Fibroblast of pulmonary artery (primary cell): Measurements from ENCODE around the gene GPR183.

Source experiments
- DNase-seq: peaks from one replicate; pipeline ENCODE4 v3.0.0-alpha.2; 2010; ENCODE audit warnings: low read depth
- H3K4me3 ChIP-seq: replicated peaks from 2 replicates; pipeline ENCODE4 v1.5.1; 2011; ENCODE audit warnings: low read depth, mild to moderate bottlenecking, control low read depth, low read length, moderate library complexity
- CTCF ChIP-seq: IDR thresholded peaks from 2 replicates; pipeline ENCODE4 v1.5.1; 2011; ENCODE audit warnings: mild to moderate bottlenecking, control low read depth, low read length, inconsistent platforms; ENCODE audit errors: missing control alignments

The GPR183 gene

GRCh38 chr13:99313941-99314340, 6.7 kb upstream of the GPR183 start:
- no peak overlapping the region for H3K4me3 ChIP-seq
- TF ChIP-seq CTCF, result no peak
- DNase-seq, result no peak

GRCh38 chr13:99313501-99313900, 6.3 kb upstream of the GPR183 start:
- no peak overlapping the region for H3K4me3 ChIP-seq
- TF ChIP-seq CTCF, result no peak
- DNase-seq, result peak; percentile 36

- TF ChIP-seq CTCF, result no peak
- peak; percentile 72 for DNase-seq
- no peak overlapping the region for H3K4me3 ChIP-seq
Observed at GRCh38 chr13:99312493-99312883, 5.3 kb upstream of the GPR183 start.

GRCh38 chr13:99311748-99312492, 4.7 kb upstream of the GPR183 start:
- TF ChIP-seq CTCF, result no peak
- DNase-seq, result no peak
- H3K4me3 ChIP-seq, result no peak overlapping the region

- no peak for TF ChIP-seq CTCF
- DNase-seq, result no peak
- H3K4me3 ChIP-seq, result no peak overlapping the region
Observed at GRCh38 chr13:99311137-99311536, 3.9 kb upstream of the GPR183 start.

- no peak overlapping the region for H3K4me3 ChIP-seq
- TF ChIP-seq CTCF, result no peak
- DNase-seq, result peak; percentile 49
Observed at GRCh38 chr13:99310382-99311031, 3.3 kb upstream of the GPR183 start.
